ENCODE results near the gene P3H4. TPM values are rescaled to one million over a fixed set of nuclear protein-coding genes. Genes with fewer than 3 reads are reported as not detected.
A peak's percentile ranks its signal among the peaks of the same experiment; 100 is the strongest.

P3H4 gene
- total and polyA plus RNA-seq, 10 of the 15 experiments (the other 5 are each of a cell fraction or from before 2014, with no cell fraction given), result 0.32 to 1.1 (median 0.64) TPM; not detected in 1

DNA sequence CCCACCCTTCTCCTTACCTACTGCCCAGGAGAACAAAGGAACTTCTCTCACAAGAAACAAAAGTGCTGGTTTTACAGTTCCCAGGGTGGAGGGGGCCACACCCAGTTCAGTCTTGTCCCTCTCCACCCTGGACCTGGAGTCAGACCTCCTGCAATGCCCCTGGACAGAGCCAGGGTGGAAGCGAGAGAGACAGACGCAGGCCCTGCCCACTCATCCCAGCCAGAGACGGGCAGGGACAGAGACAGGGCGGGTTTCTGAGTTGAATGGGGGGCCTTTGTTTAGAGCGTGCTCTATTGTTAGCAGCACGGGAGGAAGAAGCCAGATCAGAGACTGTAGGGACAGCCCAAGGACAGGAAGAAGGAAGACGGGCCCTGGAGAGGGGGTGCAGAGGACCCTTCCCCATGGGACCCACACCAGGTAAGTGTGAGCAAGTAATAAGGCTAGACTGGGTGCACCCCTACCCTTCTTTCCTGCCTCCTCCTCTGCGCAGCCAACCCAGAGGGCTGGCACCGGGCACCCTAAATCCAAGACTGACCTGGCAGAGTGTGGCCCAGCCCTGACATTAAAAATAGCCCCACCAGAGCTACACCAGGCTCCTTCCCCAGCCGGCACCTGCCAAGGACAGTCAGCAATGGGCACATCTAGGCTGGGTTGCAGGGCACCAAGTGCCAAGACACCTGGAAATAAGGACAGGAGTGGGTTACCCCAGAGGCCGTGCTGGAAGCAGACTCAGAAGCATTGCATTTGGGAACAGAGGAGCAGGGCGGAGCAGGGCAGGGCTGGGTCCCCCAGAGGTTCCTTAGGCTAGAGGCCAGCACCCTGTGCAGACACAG, 36.1 kb downstream of the P3H4 start:
- ChIA-PET SMC1A (ENCODE audit: uncharacterized antibody, unreplicated experiment) (no interaction called here), CTCF (interaction anchor here (0.6 kb wide), 1 partner anchor 1174 kb away, joined by 3 read pairs; no protein-coding TSS in a partner anchor), POLR2A (interaction anchor here (0.6 kb wide), 1 partner anchor 105 kb away, joined by 5 read pairs; no protein-coding TSS in a partner anchor), RAD21 (ENCODE audit: unreplicated experiment) (no interaction called here)
- no peaks in the 10 kb centered on the region; a peak in 1 of 4 replicates for H3K27me3 ChIP-seq (replicated peaks in 1 of 2; ENCODE audit: control insufficient read depth in 2 of 2, insufficient read depth in 2 of 2, low read length in 1 of 2)
- H3K9ac ChIP-seq (ENCODE audit: control insufficient read depth, insufficient read depth, low read length), result no peak overlapping the region
- intact Hi-C loops (cut with micrococcal nuclease; ENCODE audit: unreplicated experiment), result no loop called here
- 48% methylated on average over 12 of the region's 12 CpGs for WGBS (ENCODE audit: insufficient coverage, insufficient replicate concordance, low lambda C conversion rate, missing lambda C conversion rate)
- no peak overlapping the region for H2AFZ ChIP-seq (ENCODE audit: control insufficient read depth, low read depth, low read length)
- in situ Hi-C loops (cut with MboI), result no loop called here
- H3K4me3 ChIP-seq, result no peak overlapping the region
- H3K79me2 ChIP-seq (ENCODE audit: control insufficient read depth, insufficient read depth, low read length), result peaks cover under 1% of the 10 kb centered on the region; the same call in 1 of the 2 replicates
- BruUV-seq (replicated peaks), result no TSS peak
- H3K36me3 ChIP-seq (ENCODE audit: control insufficient read depth in 2 of 2, insufficient read depth in 2 of 2, low read length in 1 of 2), result no peaks in the 10 kb centered on the region
- H3K27ac ChIP-seq (ENCODE audit: control insufficient read depth, insufficient read depth), result no peak overlapping the region
- H3K4me1 ChIP-seq (ENCODE audit: control insufficient read depth, insufficient read depth, low read length), result no peaks in the 10 kb centered on the region
- ATAC-seq (no peak), DNase-seq (ENCODE audit: low read depth, low spot score) (no peak), FAIRE-seq (no peak)
- no peak for TF ChIP-seq KAT2A (conservative IDR thresholded peaks at IDR 0.05; ENCODE audit: control insufficient read depth, low read depth, low read length)
- no peaks in the 10 kb centered on the region for H4K20me1 ChIP-seq (ENCODE audit: control insufficient read depth, insufficient read depth)
- H3K9me3 ChIP-seq (replicated peaks; ENCODE audit: control insufficient read depth, insufficient read depth, low read length), result no peaks in the 10 kb centered on the region
- no peak overlapping the region for H3K4me2 ChIP-seq (ENCODE audit: control insufficient read depth, insufficient read depth)

DNA sequence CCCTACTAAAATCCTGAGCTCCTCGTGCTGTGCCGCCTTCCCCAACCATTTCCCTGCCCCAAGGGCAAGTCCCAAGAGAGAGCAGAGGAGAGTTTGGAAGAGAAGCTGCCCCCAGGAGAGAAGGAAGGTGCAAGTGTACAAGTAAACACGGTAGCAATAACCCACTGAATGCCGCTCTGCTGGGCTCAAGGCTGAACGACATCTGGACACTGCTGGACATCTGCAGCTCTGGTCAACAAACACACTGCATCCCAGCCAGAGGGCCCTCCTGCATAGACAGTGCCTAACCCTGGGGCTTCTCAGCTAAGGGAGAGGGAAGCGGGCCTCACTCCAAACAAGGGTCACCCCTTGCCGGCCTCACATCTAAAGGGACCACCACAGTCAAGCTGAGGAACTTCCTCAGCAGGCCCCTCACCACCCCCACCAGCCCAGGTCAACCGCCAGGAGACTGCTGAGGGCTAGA, 38.0 kb downstream of the P3H4 start:
- CTCF ChIA-PET, result interaction anchor here (1.2 to 1.5 kb wide), 2 partner anchors 13 to 85 kb away, joined by 3 to 4 read pairs; partner anchors contain the start of genes EIF1 and JUP
- Histone ChIP-seq H4K20me1 (ENCODE audit: control insufficient read depth, insufficient read depth) (no peaks in the 10 kb centered on the region), H2AFZ (ENCODE audit: control insufficient read depth, low read depth, low read length) (no peak overlapping the region), H3K79me2 (ENCODE audit: control insufficient read depth, insufficient read depth, low read length) (peaks cover 4% of the 10 kb centered on the region), H3K27ac (ENCODE audit: control insufficient read depth, insufficient read depth) (no peak overlapping the region), H3K4me1 (ENCODE audit: control insufficient read depth, insufficient read depth, low read length) (no peaks in the 10 kb centered on the region), H3K4me3 (no peak overlapping the region), H3K27me3 (replicated peaks in 1 of 2; ENCODE audit: control insufficient read depth in 2 of 2, insufficient read depth in 2 of 2, low read length in 1 of 2) (no peaks in the 10 kb centered on the region), H3K4me2 (ENCODE audit: control insufficient read depth, insufficient read depth) (peak overlapping the region; percentile 25; the same call in 1 of the 2 replicates), H3K9ac (ENCODE audit: control insufficient read depth, insufficient read depth, low read length) (no peak overlapping the region), H3K9me3 (replicated peaks; ENCODE audit: control insufficient read depth, insufficient read depth, low read length) (no peaks in the 10 kb centered on the region), H3K36me3 (ENCODE audit: control insufficient read depth in 2 of 2, insufficient read depth in 2 of 2, low read length in 1 of 2) (no peaks in the 10 kb centered on the region)
- 68% methylated on average over 8 of the region's 8 CpGs for whole genome bisulfite sequencing (ENCODE audit: insufficient coverage, insufficient replicate concordance, low lambda C conversion rate, missing lambda C conversion rate)
- in situ Hi-C loops (cut with MboI) (no loop called here), intact Hi-C loops (cut with micrococcal nuclease; ENCODE audit: unreplicated experiment) (no loop called here)
- POLR2A ChIA-PET, result interaction anchor here (1.9 kb wide), 1 partner anchor 13 kb away, joined by 6 read pairs; the partner anchor contains the start of gene JUP
- SMC1A ChIA-PET (ENCODE audit: uncharacterized antibody, unreplicated experiment), result no interaction called here
- no peak for DNase-seq (ENCODE audit: low read depth, low spot score)
- TF ChIP-seq RCOR1 (conservative IDR thresholded peaks at IDR 0.05; ENCODE audit: low read depth, low read length) (no peak), YBX1 (IDR thresholded peaks at IDR 0.05) (no peak), GABPA (IDR thresholded peaks at IDR 0.05; ENCODE audit: low read depth) (no peak), POLR2AphosphoS5 (IDR thresholded peaks at IDR 0.05; ENCODE audit: low read length) (no peak), SMC3 (IDR thresholded peaks at IDR 0.05; ENCODE audit: borderline replicate concordance, low read length) (no peak), SREBF2 (IDR thresholded peaks at IDR 0.05; ENCODE audit: low read length) (no peak)
- no peak for FAIRE-seq
- RAD21 ChIA-PET (ENCODE audit: unreplicated experiment), result no interaction called here
- ATAC-seq, result no peak
- BruUV-seq (replicated peaks), result no TSS peak

Data from GM12878 (cell line).